OCI-LY7 (cell line): Measurements from ENCODE around the gene C20orf202. TPM values are rescaled to one million over a fixed set of nuclear protein-coding genes. Genes with fewer than 3 reads are reported as not detected.

Source experiments
- BruUV-seq: library from RNA; stranded (reverse); fragments of 400-500 nt; replicated peaks from 2 replicates; lab custom pipeline; 2021; lab: Mats Ljungman, UMichigan
- CTCF ChIA-PET: fragments of 300-600 bp; sonication (Branson Sonifier 250); formaldehyde crosslinking; loops from one replicate; lab custom pipeline; 2022; ENCODE audit warnings: antibody characterized with exemption; ENCODE audit not compliant: unreplicated experiment; lab: Charles Lee
- POLR2A ChIA-PET: fragments of 300-600 bp; sonication (Branson Sonifier 250); formaldehyde crosslinking; loops from one replicate; lab custom pipeline; 2022; ENCODE audit warnings: antibody characterized with exemption; lab: Charles Lee
- DNase-seq: peaks from one replicate; pipeline ENCODE4 v3.0.0-alpha.2; 2015; ENCODE audit warnings: low spot score
- H2AFZ ChIP-seq: fragments of 200-600 bp; sonication (generic), shearing (Covaris generic); 2 replicates; pipeline ENCODE4 v1.6.1; 2014; ENCODE audit warnings: mild to moderate bottlenecking, antibody characterized with exemption, low read length, moderate library complexity
- H3K27ac ChIP-seq: fragments of 200-600 bp; sonication (generic); 2 replicates; pipeline ENCODE4 v1.5.1; 2014; ENCODE audit warnings: mixed run types, low read depth, mild to moderate bottlenecking, moderate library complexity, low read length, inconsistent platforms; ENCODE audit not compliant: poor library complexity, severe bottlenecking
- H3K36me3 ChIP-seq: fragments of 200-600 bp; sonication (generic); 2 replicates; pipeline ENCODE4 v1.6.1; 2014; ENCODE audit warnings: mild to moderate bottlenecking, antibody characterized with exemption, low read length, moderate library complexity, mixed read lengths; ENCODE audit not compliant: insufficient read depth
- H3K4me1 ChIP-seq: fragments of 200-600 bp; sonication (generic); 2 replicates; pipeline ENCODE4 v1.5.1; 2014; ENCODE audit warnings: mild to moderate bottlenecking, low read length; ENCODE audit not compliant: insufficient read depth, poor library complexity, severe bottlenecking
- H3K4me2 ChIP-seq: fragments of 200-600 bp; sonication (generic); 2 replicates; pipeline ENCODE4 v1.6.1; 2014; ENCODE audit warnings: mild to moderate bottlenecking, low read length
- H3K4me3 ChIP-seq: fragments of 200-600 bp; sonication (generic); 2 replicates; pipeline ENCODE4 v1.5.1; 2014; ENCODE audit warnings: mild to moderate bottlenecking, low read depth, low read length; ENCODE audit not compliant: poor library complexity, severe bottlenecking
- H3K79me2 ChIP-seq: fragments of 200-600 bp; sonication (generic); 2 replicates; pipeline ENCODE4 v1.6.1; 2016; ENCODE audit warnings: low read depth, mild to moderate bottlenecking, low read length, moderate library complexity, mixed read lengths; ENCODE audit not compliant: insufficient read depth
- H3K9me2 ChIP-seq: fragments of 200-600 bp; sonication (generic); 2 replicates; pipeline ENCODE4 v1.6.1; 2016; ENCODE audit warnings: mild to moderate bottlenecking, low read length, mixed read lengths; ENCODE audit not compliant: insufficient read depth
- H3K9me3 ChIP-seq: fragments of 200-600 bp; sonication (generic); 2 replicates; pipeline ENCODE4 v1.6.1; 2014; ENCODE audit warnings: mild to moderate bottlenecking, mixed run types, low read length, mixed read lengths
- H4K20me1 ChIP-seq: fragments of 200-600 bp; sonication (generic); 2 replicates; pipeline ENCODE4 v1.6.1; 2014; ENCODE audit warnings: mild to moderate bottlenecking, antibody characterized with exemption, low read length, moderate library complexity, mixed read lengths; ENCODE audit not compliant: insufficient read depth
- CTCF ChIP-seq: fragments of 200-600 bp; sonication (generic); conservative IDR thresholded peaks from 2 replicates; pipeline ENCODE4 v1.5.1; 2014; ENCODE audit warnings: mild to moderate bottlenecking, antibody characterized with exemption, low read length, moderate library complexity, mixed read lengths
- EZH2phosphoT487 ChIP-seq: fragments of 200-600 bp; sonication (generic); IDR thresholded peaks from 2 replicates; pipeline ENCODE4 v1.6.1; 2018; ENCODE audit warnings: low read depth, borderline replicate concordance, mild to moderate bottlenecking, mixed run types, antibody characterized with exemption, low read length, moderate library complexity, mixed read lengths
- intact Hi-C: fragments of 100-400 bp; cut with micrococcal nuclease; formaldehyde crosslinking; loops from one replicate; pipeline ENCODE4 v1.10.0; 2022; ENCODE audit not compliant: unreplicated experiment
- total RNA-seq, 2 experiments: library from RNA; depleted of rRNA in 1 of 2; stranded (reverse); fragments of >200 nt in 1 of 2; shearing (Covaris generic) in 1 of 2; gene quantifications; 2 replicates each; pipeline ENCODE4 v1.2.3, GENCODE V29; 2014 to 2022

Gene C20orf202
- total RNA-seq, 2 experiments from 2014 or later = not detected

DNA sequence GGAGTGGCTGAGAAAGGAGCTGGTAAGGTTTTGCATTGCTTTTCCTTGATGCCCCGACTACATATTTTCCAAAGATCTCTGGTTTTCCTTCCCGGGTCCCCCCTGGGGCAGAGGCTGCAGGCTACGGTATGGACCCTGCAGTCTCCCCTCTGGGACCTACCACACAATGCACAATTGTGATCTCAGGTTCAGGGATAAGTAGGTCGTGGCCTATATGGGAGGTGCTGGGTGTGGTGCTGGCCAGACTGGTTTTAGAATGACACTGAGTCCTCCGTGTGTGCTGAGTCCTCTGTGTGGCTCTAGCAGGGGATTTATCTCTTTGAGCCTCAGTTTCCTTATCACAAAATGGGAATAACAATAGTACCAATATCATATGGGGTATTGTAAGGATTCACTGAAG, 376 bp downstream of the C20orf202 start:
- TF ChIP-seq EZH2phosphoT487 (no peak), CTCF (no peak)
- no peaks in the 10 kb centered on the region for H3K9me2 ChIP-seq
- H3K4me3 ChIP-seq = no peak overlapping the region
- no peak overlapping the region for H3K27ac ChIP-seq
- H4K20me1 ChIP-seq = no peaks in the 10 kb centered on the region
- no peaks in the 10 kb centered on the region for H3K4me1 ChIP-seq
- ChIA-PET CTCF (no interaction called here), POLR2A (no interaction called here)
- DNase-seq = no peak
- no peaks in the 10 kb centered on the region for H3K79me2 ChIP-seq
- no peak overlapping the region for H2AFZ ChIP-seq
- BruUV-seq = no TSS peak
- H3K36me3 ChIP-seq = no peaks in the 10 kb centered on the region
- H3K9me3 ChIP-seq = no peaks in the 10 kb centered on the region
- H3K4me2 ChIP-seq = no peak overlapping the region
- intact Hi-C loops = no loop called here

GRCh38 chr20:1204113-1204512, 859 bp downstream of the C20orf202 start:
- Histone ChIP-seq H3K4me3 (no peak overlapping the region), H4K20me1 (no peaks in the 10 kb centered on the region), H3K36me3 (no peaks in the 10 kb centered on the region), H3K9me3 (no peaks in the 10 kb centered on the region), H3K27ac (no peak overlapping the region), H3K4me1 (no peaks in the 10 kb centered on the region), H2AFZ (no peak overlapping the region), H3K4me2 (no peak overlapping the region), H3K9me2 (no peaks in the 10 kb centered on the region), H3K79me2 (no peaks in the 10 kb centered on the region)
- intact Hi-C loops = no loop called here
- DNase-seq = no peak
- POLR2A ChIA-PET = no interaction called here
- CTCF ChIA-PET = no interaction called here
- BruUV-seq = no TSS peak
- TF ChIP-seq CTCF (no peak), EZH2phosphoT487 (no peak)

DNA sequence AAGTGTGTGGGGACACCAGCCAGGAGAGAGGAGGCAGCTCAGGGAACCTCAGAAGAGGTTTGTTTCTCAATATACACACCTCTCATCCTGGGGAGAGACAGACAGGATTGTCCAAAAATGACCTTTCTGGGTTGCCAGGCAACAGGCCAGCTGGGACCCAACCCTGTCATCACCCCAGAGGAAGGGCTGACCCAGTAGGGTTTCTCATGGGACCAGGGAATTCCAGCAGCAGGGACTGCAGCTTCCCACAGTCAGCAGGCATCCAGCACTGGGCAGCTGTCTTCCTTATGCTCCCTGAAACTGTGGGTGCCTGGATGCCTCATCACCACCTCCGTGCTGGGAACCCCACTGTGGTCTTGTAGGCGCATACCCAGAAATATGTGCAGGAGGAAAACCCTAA, 1.3 kb downstream of the C20orf202 start:
- POLR2A ChIA-PET = no interaction called here
- TF ChIP-seq EZH2phosphoT487 (no peak), CTCF (no peak)
- H3K4me2 ChIP-seq = no peak overlapping the region
- CTCF ChIA-PET = no interaction called here
- H3K27ac ChIP-seq = no peak overlapping the region
- H2AFZ ChIP-seq = no peak overlapping the region
- H3K79me2 ChIP-seq = no peaks in the 10 kb centered on the region
- H3K4me1 ChIP-seq = no peaks in the 10 kb centered on the region
- intact Hi-C loops = no loop called here
- DNase-seq = no peak
- H3K36me3 ChIP-seq = no peaks in the 10 kb centered on the region
- no peak overlapping the region for H3K4me3 ChIP-seq
- no peaks in the 10 kb centered on the region for H3K9me3 ChIP-seq
- H3K9me2 ChIP-seq = no peaks in the 10 kb centered on the region
- BruUV-seq = no TSS peak
- H4K20me1 ChIP-seq = no peaks in the 10 kb centered on the region
